BJ (cell line): ENCODE measurements around the gene FRMD4A. TPM values are rescaled to one million over a fixed set of nuclear protein-coding genes. Genes with fewer than 3 reads are reported as not detected.

Experiments used
- CTCF ChIA-PET: fragments of 350-600 bp; formaldehyde crosslinking; extraction: SDS; loops from one replicate; lab custom pipeline; 2021; ENCODE audit warnings: antibody characterized with exemption, inconsistent platforms; lab: Yijun Ruan, JAX
- POLR2A ChIA-PET: fragments of 300-600 bp; sonication (Branson Sonifier 250); formaldehyde crosslinking; extraction: SDS; loops from one replicate; lab custom pipeline; 2021; ENCODE audit warnings: antibody characterized with exemption; lab: Charles Lee
- DNase-seq: peaks from one replicate; pipeline ENCODE4 v3.0.0-alpha.2; 2011; ENCODE audit warnings: low read depth
- H3K27me3 ChIP-seq: 2 replicates; pipeline ENCODE4 v1.6.0; 2011; ENCODE audit warnings: low read length; ENCODE audit not compliant: control insufficient read depth, insufficient read depth
- H3K36me3 ChIP-seq: 2 replicates; pipeline ENCODE4 v1.5.1; 2011; ENCODE audit warnings: low read length; ENCODE audit not compliant: control insufficient read depth, insufficient read depth
- H3K4me3 ChIP-seq: 2 replicates; pipeline ENCODE4 v1.5.1; 2011; ENCODE audit warnings: low read depth, mild to moderate bottlenecking, control low read depth, low read length
- CTCF ChIP-seq: IDR thresholded peaks from 2 replicates; pipeline ENCODE4 v1.5.1; 2011; ENCODE audit warnings: low read depth, mild to moderate bottlenecking, control low read depth, inconsistent platforms, low read length, moderate library complexity; ENCODE audit not compliant: insufficient read depth
- polyA plus RNA-seq: library from polyadenylated mRNA; depleted of rRNA; stranded (reverse); fragments of >200 nt; gene quantifications from 2 replicates; pipeline ENCODE4 v1.2.3, GENCODE V29; 2011

The FRMD4A gene
- polyA plus RNA-seq, 1 experiment, result 31.6 TPM

GRCh38 chr10:13681528-13681927 is 649.2 kb downstream of the FRMD4A start:
- POLR2A ChIA-PET, result no interaction called here

GRCh38 chr10:13681095-13681494 is 649.6 kb downstream of the FRMD4A start:
- no peaks in the 10 kb centered on the region; the same call in 1 of the 2 replicates for H3K36me3 ChIP-seq
- POLR2A ChIA-PET, result no interaction called here
- no peak for DNase-seq
- TF ChIP-seq CTCF, result no peak
- no peak overlapping the region for H3K4me3 ChIP-seq
- no peaks in the 10 kb centered on the region for H3K27me3 ChIP-seq
- CTCF ChIA-PET, result interaction anchor here (1.7 kb wide), 1 partner anchor 21 kb away, joined by 12 read pairs; no protein-coding TSS in a partner anchor

More at GRCh38 chr10:13681528-13681927, 649.2 kb downstream of the FRMD4A start:
- TF ChIP-seq CTCF, result no peak
- no peaks in the 10 kb centered on the region; the same call in 1 of the 2 replicates for H3K36me3 ChIP-seq
- CTCF ChIA-PET, result interaction anchor here (1.7 kb wide), 1 partner anchor 22 kb away, joined by 12 read pairs; no protein-coding TSS in a partner anchor
- H3K27me3 ChIP-seq, result no peaks in the 10 kb centered on the region
- no peak for DNase-seq
- no peak overlapping the region for H3K4me3 ChIP-seq

- no peak overlapping the region for H3K4me3 ChIP-seq
- CTCF ChIA-PET, result interaction anchor here (1.1 to 1.3 kb wide), 3 partner anchors 19 to 98 kb away, joined by 3 read pairs; no protein-coding TSS in a partner anchor
- DNase-seq, result no peak
These were observed 652.5 kb downstream of the FRMD4A start for GRCh38 chr10:13678101-13678843.

GRCh38 chr10:13674645-13675588 is 655.8 kb downstream of the FRMD4A start:
- ChIA-PET POLR2A (no interaction called here), CTCF (interaction anchor here (0.6 kb wide), 1 partner anchor 235 kb away, joined by 3 read pairs; no protein-coding TSS in a partner anchor)
- H3K36me3 ChIP-seq, result peaks cover 3% of the 10 kb centered on the region
- no peak overlapping the region for H3K4me3 ChIP-seq
- TF ChIP-seq CTCF, result no peak
- no peaks in the 10 kb centered on the region for H3K27me3 ChIP-seq
- DNase-seq, result no peak

More at GRCh38 chr10:13678101-13678843, 652.5 kb downstream of the FRMD4A start:
- H3K36me3 ChIP-seq, result no peaks in the 10 kb centered on the region; the same call in 1 of the 2 replicates
- no peak for TF ChIP-seq CTCF
- H3K27me3 ChIP-seq, result no peaks in the 10 kb centered on the region
- POLR2A ChIA-PET, result no interaction called here

GRCh38 chr10:13673156-13673555 is 657.6 kb downstream of the FRMD4A start:
- peaks cover 3% of the 10 kb centered on the region for H3K36me3 ChIP-seq
- no peak overlapping the region for H3K4me3 ChIP-seq
- CTCF ChIA-PET, result interaction anchor here (0.8 to 1.3 kb wide), 3 partner anchors 12 to 34 kb away, joined by 3 to 6 read pairs (median 3); no protein-coding TSS in a partner anchor
- no peak for TF ChIP-seq CTCF
- POLR2A ChIA-PET, result no interaction called here
- no peak for DNase-seq
- H3K27me3 ChIP-seq, result no peaks in the 10 kb centered on the region
